Common myeloid progenitor, CD34-positive (primary cell): ENCODE results near the gene PTPRG.

Experiments used
- CTCF ChIA-PET: fragments of 350-600 bp; sonication (Branson Sonifier 250); formaldehyde crosslinking; loops from one replicate; lab custom pipeline; 2021; ENCODE audit warnings: antibody characterized with exemption; lab: Charles Lee
- POLR2A ChIA-PET: fragments of 350-600 bp; sonication (Branson Sonifier 250); formaldehyde crosslinking; loops from one replicate; lab custom pipeline; 2021; ENCODE audit warnings: antibody characterized with exemption; lab: Charles Lee
- DNase-seq, 3 donors: peaks; one replicate each; pipeline versions ENCODE4 v3.0.0 to v3.0.0-alpha.2; 2013
- H3K27ac ChIP-seq, 2 experiments: 1 replicate in 1 of 2; 2 replicates in 1 of 2; pipeline ENCODE4 v1.7.0; 2013; ENCODE audit warnings: inconsistent platforms in 2 of 2, low read length in 2 of 2, mild to moderate bottlenecking in 2 of 2, low read depth in 1 of 2, moderate library complexity in 1 of 2; ENCODE audit not compliant: severe bottlenecking in 2 of 2, insufficient read depth in 1 of 2, poor library complexity in 1 of 2
- H3K27me3 ChIP-seq, 5 experiments: replicated peaks in 2 of 5; 1 replicate in 3 of 5; 2 replicates in 2 of 5; pipeline versions ENCODE4 v1.6.1 to v1.7.0; 2013; ENCODE audit warnings: low read length in 4 of 5, mild to moderate bottlenecking in 2 of 5, moderate library complexity in 2 of 5, inconsistent platforms in 1 of 5; ENCODE audit not compliant: insufficient read depth in 5 of 5, control insufficient read depth in 4 of 5
- H3K36me3 ChIP-seq, 4 experiments: 1 replicate in 2 of 4; 2 replicates in 2 of 4; pipeline versions ENCODE4 v1.6.1 to v1.7.0; 2013; ENCODE audit warnings: low read length in 3 of 4, control low read depth in 1 of 4, mild to moderate bottlenecking in 1 of 4; ENCODE audit not compliant: control insufficient read depth in 4 of 4, insufficient read depth in 4 of 4
- H3K4me1 ChIP-seq, 4 experiments: 1 replicate in 3 of 4; 2 replicates in 1 of 4; pipeline versions ENCODE4 v1.6.1 to v1.7.1; 2013; ENCODE audit warnings: low read length in 3 of 4, mild to moderate bottlenecking in 3 of 4, control low read depth in 1 of 4, inconsistent platforms in 1 of 4, moderate library complexity in 1 of 4; ENCODE audit not compliant: control insufficient read depth in 4 of 4, insufficient read depth in 4 of 4; ENCODE audit errors: control extremely low read depth in 1 of 4
- H3K4me3 ChIP-seq, 7 experiments: 1 replicate in 4 of 7; 2 replicates in 3 of 7; pipeline versions ENCODE4 v1.5.1 to v1.7.0; 2013; ENCODE audit warnings: mild to moderate bottlenecking in 7 of 7, low read length in 6 of 7, moderate library complexity in 6 of 7, inconsistent platforms in 2 of 7, low read depth in 2 of 7, control low read depth in 1 of 7; ENCODE audit not compliant: insufficient read depth in 4 of 7, control insufficient read depth in 1 of 7; ENCODE audit errors: extremely low read depth in 1 of 7
- H3K9me3 ChIP-seq, 5 experiments: 1 replicate in 4 of 5; 2 replicates in 1 of 5; pipeline versions ENCODE4 v1.6.1 to v1.7.1; 2013; ENCODE audit warnings: low read length in 4 of 5, mild to moderate bottlenecking in 2 of 5, inconsistent platforms in 1 of 5, low read depth in 1 of 5, moderate library complexity in 1 of 5; ENCODE audit not compliant: control insufficient read depth in 4 of 5, insufficient read depth in 2 of 5; ENCODE audit errors: control extremely low read depth in 1 of 5
- WGBS: methylation state at CpG from one replicate; pipeline ENCODE4 v1.1.5; 2013; ENCODE audit not compliant: insufficient coverage; 5-methylcytosine and 5-hydroxymethylcytosine counted together

The PTPRG gene

GRCh38 chr3:61933798-61934504 is 372.6 kb downstream of the PTPRG start:
- Histone ChIP-seq H3K4me1 (no peaks in the 10 kb centered on the region), H3K27ac (no peak overlapping the region), H3K4me3 (no peak overlapping the region), H3K9me3 (no peaks in the 10 kb centered on the region), H3K27me3 (peaks cover 0 to 4% (median 0%) of the 10 kb centered on the region in 5 experiments), H3K36me3 (no peaks in the 10 kb centered on the region)
- 100% methylated on average over 2 of the region's 5 CpGs for WGBS
- CTCF ChIA-PET: interaction anchor here (1.2 to 1.5 kb wide), 2 partner anchors 13 to 75 kb away, joined by 3 to 7 read pairs; no protein-coding TSS in a partner anchor
- DNase-seq: no peak
- POLR2A ChIA-PET: no interaction called here

DNA sequence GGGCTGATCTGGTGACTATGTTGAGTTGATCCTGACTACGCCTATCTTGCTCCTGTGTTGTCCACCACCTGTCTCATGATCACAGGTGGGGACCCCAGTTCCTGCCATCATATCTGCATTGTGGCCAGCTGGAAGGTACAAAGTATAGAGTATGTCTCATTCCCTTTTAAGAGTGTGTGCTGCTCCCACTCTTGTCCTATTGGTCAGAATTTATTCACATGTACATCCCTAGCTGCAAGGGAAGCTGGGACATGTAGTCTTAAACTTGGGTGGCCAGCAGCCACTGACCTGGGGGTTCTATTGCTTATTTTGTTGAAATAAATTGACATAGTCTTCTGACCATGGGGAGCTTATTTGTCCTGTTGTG is 373.1 kb downstream of the PTPRG start:
- no peak overlapping the region for H3K4me3 ChIP-seq
- WGBS: 100% methylated on average over 1 of the region's 1 CpG
- H3K36me3 ChIP-seq: no peaks in the 10 kb centered on the region
- H3K9me3 ChIP-seq: no peaks in the 10 kb centered on the region
- ChIA-PET CTCF (interaction anchor here (0.9 to 1.5 kb wide), 4 partner anchors 12 to 81 kb away, joined by 3 to 7 read pairs (median 3); no protein-coding TSS in a partner anchor), POLR2A (no interaction called here)
- peaks cover 0 to 4% (median 0%) of the 10 kb centered on the region in 5 experiments for H3K27me3 ChIP-seq
- H3K27ac ChIP-seq: no peak overlapping the region
- no peak for DNase-seq
- H3K4me1 ChIP-seq: no peaks in the 10 kb centered on the region

DNA sequence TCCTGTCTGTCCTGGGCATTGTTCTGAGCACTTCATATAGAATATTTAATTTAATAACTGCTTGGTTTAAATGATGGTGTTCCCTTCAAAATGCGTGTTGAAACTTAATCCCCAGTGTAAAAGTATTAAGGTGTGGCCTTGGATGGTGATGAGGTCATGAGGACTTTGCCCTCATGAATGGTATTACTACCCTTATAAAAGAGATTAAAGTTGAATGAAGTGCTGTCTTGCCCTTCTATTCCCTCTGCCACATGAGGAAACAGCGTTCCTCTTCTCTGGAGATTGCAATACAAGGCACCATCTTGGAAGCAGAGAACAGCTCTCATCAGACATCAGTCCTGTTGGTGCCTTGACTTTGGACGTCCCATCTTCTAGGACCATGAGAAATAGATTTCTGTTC is 374.4 kb downstream of the PTPRG start:
- no peaks in the 10 kb centered on the region for H3K9me3 ChIP-seq
- H3K27me3 ChIP-seq: peaks cover 0 to 4% (median 0%) of the 10 kb centered on the region in 5 experiments
- no peak overlapping the region for H3K27ac ChIP-seq
- DNase-seq: no peak
- ChIA-PET POLR2A (no interaction called here), CTCF (interaction anchor here (0.9 to 2.0 kb wide), 8 partner anchors 8 to 370 kb away, joined by 3 to 21 read pairs (median 4); no protein-coding TSS in a partner anchor)
- WGBS: 94% methylated on average over 3 of the region's 3 CpGs
- H3K4me1 ChIP-seq: no peaks in the 10 kb centered on the region
- no peak overlapping the region for H3K4me3 ChIP-seq
- no peaks in the 10 kb centered on the region for H3K36me3 ChIP-seq

DNA sequence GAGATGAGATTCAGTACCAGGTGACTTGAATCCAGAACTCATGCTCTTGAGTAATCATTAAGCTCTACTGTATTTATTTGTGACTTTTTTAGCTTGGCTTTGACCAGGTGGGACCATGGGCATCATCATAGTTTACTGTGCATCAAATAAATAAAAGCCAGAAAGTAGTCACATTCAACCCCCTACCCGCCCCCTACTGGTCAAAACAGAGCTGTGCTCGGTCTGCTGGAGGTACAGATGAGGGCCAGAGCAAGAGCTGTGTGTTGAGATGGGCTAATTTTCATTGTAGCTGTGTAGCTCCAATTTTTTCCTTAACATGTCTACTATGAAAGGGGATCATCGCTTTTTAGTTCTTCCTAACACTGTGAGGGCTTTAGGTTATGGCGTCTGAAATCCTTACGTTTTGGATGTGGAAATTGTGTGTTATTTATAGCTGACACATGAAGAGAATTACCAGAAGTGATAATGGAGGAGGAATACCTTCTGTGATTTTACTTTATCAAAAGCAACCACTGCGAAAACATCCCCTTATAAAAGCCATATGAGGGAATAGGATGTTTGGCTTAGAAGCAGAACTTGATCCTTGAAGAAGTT is 375.1 kb downstream of the PTPRG start:
- Histone ChIP-seq H3K27ac (no peak overlapping the region), H3K36me3 (no peaks in the 10 kb centered on the region), H3K27me3 (peaks cover 0 to 4% (median 0%) of the 10 kb centered on the region in 5 experiments), H3K4me1 (no peaks in the 10 kb centered on the region), H3K9me3 (no peaks in the 10 kb centered on the region), H3K4me3 (no peak overlapping the region)
- DNase-seq: peak; percentile 10 to 30 (median 28)
- ChIA-PET CTCF (interaction anchor here (0.8 to 2.0 kb wide), 10 partner anchors 9 to 371 kb away, joined by 3 to 21 read pairs (median 4); no protein-coding TSS in a partner anchor), POLR2A (no interaction called here)
- 34% methylated on average over 3 of the region's 6 CpGs for WGBS

DNA sequence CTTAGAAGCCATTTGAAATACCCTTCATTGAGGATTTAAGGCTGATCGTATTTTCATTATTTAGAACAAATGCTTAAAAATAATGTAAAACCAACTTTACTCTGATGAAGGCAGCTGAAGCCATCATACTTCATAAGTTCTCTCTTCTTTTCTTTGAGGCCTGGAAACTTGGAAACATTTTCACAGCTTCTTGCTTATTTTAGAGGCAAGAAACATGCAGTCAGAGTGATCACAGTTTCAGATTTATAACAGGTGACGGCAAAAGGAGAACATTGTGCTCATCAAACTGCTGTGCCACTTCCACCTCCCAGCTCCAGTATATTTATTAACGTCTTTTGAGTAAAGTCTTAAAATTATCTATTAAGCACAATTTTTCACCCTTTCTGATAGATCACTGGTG is 376.1 kb downstream of the PTPRG start:
- CTCF ChIA-PET: interaction anchor here (0.8 to 2.0 kb wide), 3 partner anchors 9 to 118 kb away, joined by 3 to 11 read pairs (median 4); no protein-coding TSS in a partner anchor
- Histone ChIP-seq H3K27me3 (peaks cover 0 to 2% (median 0%) of the 10 kb centered on the region in 5 experiments), H3K36me3 (no peaks in the 10 kb centered on the region), H3K9me3 (no peaks in the 10 kb centered on the region), H3K4me1 (no peaks in the 10 kb centered on the region), H3K27ac (no peak overlapping the region), H3K4me3 (no peak overlapping the region)
- no CpG with 5 or more reads among the region's 3 CpGs for WGBS
- DNase-seq: no peak
- POLR2A ChIA-PET: no interaction called here

- no peak overlapping the region for H3K4me3 ChIP-seq
- peaks cover 0 to 2% (median 0%) of the 10 kb centered on the region in 5 experiments for H3K27me3 ChIP-seq
- ChIA-PET POLR2A (no interaction called here), CTCF (no interaction called here)
- H3K4me1 ChIP-seq: no peaks in the 10 kb centered on the region
- no peak overlapping the region for H3K27ac ChIP-seq
- 92% methylated on average over 7 of the region's 9 CpGs for WGBS
- H3K9me3 ChIP-seq: no peaks in the 10 kb centered on the region
- H3K36me3 ChIP-seq: no peaks in the 10 kb centered on the region
- DNase-seq: no peak
Observed at GRCh38 chr3:61938878-61939549, 377.6 kb downstream of the PTPRG start.
